ENCODE data around the gene PTGR3. TPM values are rescaled to one million over a fixed set of nuclear protein-coding genes. Genes with fewer than 3 reads are reported as not detected.

PTGR3 gene
- total and polyA plus RNA-seq, 2 of the 8 experiments (the other 6 are each of a cell fraction or from before 2014, with no cell fraction given), result 2.0 to 3.6 TPM

- Histone ChIP-seq H2BK120ac (replicated peaks; ENCODE audit: low read depth, low read length) (no peak overlapping the region), H3K79me2 (ENCODE audit: control insufficient read depth in 1 of 2, insufficient read depth in 2 of 2, low read length in 2 of 2) (no peaks in the 10 kb centered on the region), H4K8ac (ENCODE audit: extremely low read depth, insufficient read depth, low read length) (no peak overlapping the region), H3K79me1 (ENCODE audit: low read depth, low read length) (no peaks in the 10 kb centered on the region), H3K9me3 (ENCODE audit: insufficient read depth in 2 of 2, low read depth in 1 of 2, low read length in 1 of 2) (no peaks in the 10 kb centered on the region), H2AK5ac (ENCODE audit: low read depth, low read length) (no peak overlapping the region), H3K27ac (ENCODE audit: low read depth, low read length) (no peak overlapping the region), H4K91ac (replicated peaks; ENCODE audit: insufficient read length, low read length) (no peak overlapping the region), H3K23ac (ENCODE audit: insufficient read length) (no peak overlapping the region), H4K20me1 (replicated peaks in 1 of 2; ENCODE audit: control insufficient read depth in 1 of 2, insufficient read depth in 2 of 2, low read length in 2 of 2) (no peaks in the 10 kb centered on the region), H3K4me2 (ENCODE audit: insufficient read depth in 1 of 2, low read depth in 2 of 2, low read length in 2 of 2) (no peak overlapping the region), H3K36me3 (ENCODE audit: control insufficient read depth in 2 of 4, insufficient read depth in 4 of 4, low read length in 3 of 4) (no peaks in the 10 kb centered on the region), H2BK20ac (ENCODE audit: low read length) (no peak overlapping the region), H3K9ac (replicated peaks in 1 of 4; ENCODE audit: extremely low read depth in 1 of 4, low read depth in 3 of 4, low read length in 3 of 4) (no peak overlapping the region), H3K27me3 (replicated peaks in 1 of 4; ENCODE audit: control insufficient read depth in 3 of 4, extremely low read depth in 1 of 4, insufficient read depth in 3 of 4, low read length in 3 of 4) (0 out of 7 replicates have a peak, but pooled peaks cover 0 to under 1% (median 0%) of the 10 kb centered on the region in 4 experiments), H2BK5ac (ENCODE audit: low read depth, low read length) (no peak overlapping the region), H2BK15ac (ENCODE audit: low read length) (no peak overlapping the region), H3K18ac (ENCODE audit: extremely low read depth, low read length) (no peak overlapping the region), H3K56ac (replicated peaks; ENCODE audit: insufficient read length, low read depth, low read length) (no peak overlapping the region), H2BK12ac (ENCODE audit: low read depth, low read length) (no peak overlapping the region), H3K4ac (replicated peaks; ENCODE audit: insufficient read length, low read depth, low read length) (no peak overlapping the region), H2AFZ (ENCODE audit: low read length) (no peak overlapping the region), H3K14ac (ENCODE audit: insufficient read length) (no peak overlapping the region), H3K23me2 (ENCODE audit: low read depth, low read length) (no peaks in the 10 kb centered on the region), H3K4me3 (ENCODE audit: extremely low read depth in 1 of 4, insufficient read depth in 2 of 4, low read depth in 3 of 4, low read length in 4 of 4) (no peak overlapping the region), H3K4me1 (replicated peaks in 1 of 4; ENCODE audit: control insufficient read depth in 3 of 4, insufficient read depth in 4 of 4, low read length in 3 of 4) (no peaks in the 10 kb centered on the region), H4K5ac (ENCODE audit: insufficient read length, low read depth, low read length) (no peak overlapping the region)
- DNase-seq (ENCODE audit: low read depth in 1 of 2, low spot score in 2 of 2), result no peak
- TF ChIP-seq CREB1 (IDR thresholded peaks at IDR 0.05), result no peak
- no peak for TF ChIP-seq SUZ12 (IDR thresholded peaks at IDR 0.05; ENCODE audit: low read length)
- no peak for TF ChIP-seq ZNF274 (IDR thresholded peaks at IDR 0.05; ENCODE audit: borderline replicate concordance, extremely low read depth, low read length)
- TF ChIP-seq NRF1 (IDR thresholded peaks at IDR 0.05; ENCODE audit: low read depth, low read length), result no peak
- no peak for TF ChIP-seq BACH1 (IDR thresholded peaks at IDR 0.05; ENCODE audit: low read length)
- CTCF ChIA-PET (ENCODE audit: partially characterized antibody), result no interaction called here
- 94% methylated on average over 11 of the region's 11 CpGs; no CpG with 5 or more reads in 1 of the 2 experiments for WGBS, 2 experiments (ENCODE audit: extremely low coverage in 1 of 2, insufficient coverage in 1 of 2, insufficient read length in 1 of 2, insufficient replicate concordance in 2 of 2, low coverage in 1 of 2, low lambda C conversion rate in 2 of 2, missing lambda C conversion rate in 1 of 2)
- FAIRE-seq, result no peak
- POLR2A ChIA-PET (ENCODE audit: partially characterized antibody), result no interaction called here
Measured at GRCh38 chr18:75219745-75220375, 10.9 kb upstream of the PTGR3 start.

Data from H1 (cell line).